Liver (tissue), 3 donors: ENCODE results near the gene PDGFA.

Source experiments
- ATF3 ChIP-seq: IDR thresholded peaks from 2 replicates; pipeline ENCODE4 v1.6.1; 2016; ENCODE audit warnings: antibody characterized with exemption
- CTCF ChIP-seq: fragments of 150-350 bp; IDR thresholded peaks from 2 replicates; pipeline ENCODE4 v1.5.1; 2017; ENCODE audit warnings: improper control_type of control experiment, low read depth, low read length; ENCODE audit not compliant: missing input control
- GABPA ChIP-seq, 2 donors: IDR thresholded peaks in 1 of 2; conservative IDR thresholded peaks in 1 of 2; 2 replicates each; pipeline ENCODE4 v1.6.1; 2016; ENCODE audit warnings: antibody characterized with exemption in 2 of 2, mild to moderate bottlenecking in 1 of 2, moderate library complexity in 1 of 2
- MAX ChIP-seq: IDR thresholded peaks from 2 replicates; pipeline ENCODE4 v1.6.1; 2016; ENCODE audit warnings: antibody characterized with exemption
- REST ChIP-seq: IDR thresholded peaks from 2 replicates; pipeline ENCODE4 v1.6.1; 2016; ENCODE audit warnings: antibody characterized with exemption, mild to moderate bottlenecking
- RXRA ChIP-seq, 2 donors: IDR thresholded peaks; 2 replicates each; pipeline ENCODE4 v1.6.1; 2017 to 2018; ENCODE audit warnings: antibody characterized with exemption in 2 of 2, mild to moderate bottlenecking in 1 of 2
- SP1 ChIP-seq: IDR thresholded peaks from 2 replicates; pipeline ENCODE4 v1.6.1; 2018; ENCODE audit warnings: antibody characterized with exemption, mild to moderate bottlenecking
- YY1 ChIP-seq: IDR thresholded peaks from 2 replicates; pipeline ENCODE4 v1.6.1; 2016; ENCODE audit warnings: antibody characterized with exemption, mild to moderate bottlenecking
- ZBTB33 ChIP-seq: IDR thresholded peaks from 2 replicates; pipeline ENCODE4 v1.6.1; 2016; ENCODE audit warnings: antibody characterized with exemption
- donor health status: healthy.
- donor health status: healthy.

GRCh38 chr7:534075-534474 lies 14.4 kb upstream of the PDGFA start:
- TF ChIP-seq RXRA (IDR thresholded peaks at IDR 0.05) (no peak), CTCF (no peak), ATF3 (no peak), REST (no peak), GABPA (IDR thresholded peaks at IDR 0.05 in 1 of 2, conservative IDR thresholded peaks at IDR 0.05 in 1 of 2) (no peak), MAX (no peak), YY1 (no peak), SP1 (no peak), ZBTB33 (no peak)
